Endodermal cell (in vitro differentiated cells): Measurements from ENCODE around the gene OR51A7. TPM values are rescaled to one million over a fixed set of nuclear protein-coding genes. Genes with fewer than 3 reads are reported as not detected.

Source experiments
- DNase-seq: peaks from one replicate; pipeline ENCODE4 v3.0.0-alpha.2; 2017
- H3K27ac ChIP-seq: 2 replicates; pipeline ENCODE4 v1.5.1; 2013; ENCODE audit warnings: mild to moderate bottlenecking, low read depth, low read length, moderate library complexity
- H3K27me3 ChIP-seq: 2 replicates; pipeline ENCODE4 v1.6.1; 2013; ENCODE audit warnings: mild to moderate bottlenecking, low read length, moderate library complexity; ENCODE audit not compliant: insufficient read depth, control insufficient read depth, poor library complexity, severe bottlenecking
- H3K36me3 ChIP-seq: 2 replicates; pipeline ENCODE4 v1.7.0; 2013; ENCODE audit warnings: mild to moderate bottlenecking, low read length, moderate library complexity; ENCODE audit not compliant: control insufficient read depth, insufficient read depth
- H3K4me1 ChIP-seq: one replicate; pipeline ENCODE4 v1.7.0; 2013; ENCODE audit warnings: low read length; ENCODE audit not compliant: control insufficient read depth, insufficient read depth
- H3K4me3 ChIP-seq: 2 replicates; pipeline ENCODE4 v1.5.1; 2013; ENCODE audit warnings: mild to moderate bottlenecking, low read length, moderate library complexity
- H3K9ac ChIP-seq: 2 replicates; pipeline ENCODE4 v1.6.1; 2013; ENCODE audit warnings: mild to moderate bottlenecking, low read length, moderate library complexity; ENCODE audit not compliant: poor library complexity, severe bottlenecking; ENCODE audit errors: extremely low read depth
- H3K9me3 ChIP-seq: 2 replicates; pipeline ENCODE4 v1.6.1; 2013; ENCODE audit warnings: mild to moderate bottlenecking, low read length, moderate library complexity; ENCODE audit not compliant: control insufficient read depth
- H3K27ac Mint-ChIP-seq: 2 replicates; pipeline ENCODE4 v1.8.0; 2020; ENCODE audit warnings: mixed read lengths
- H3K27me3 Mint-ChIP-seq: 2 replicates; pipeline ENCODE4 v1.8.0; 2021; ENCODE audit warnings: mild to moderate bottlenecking, mixed read lengths; ENCODE audit not compliant: insufficient read depth
- H3K36me3 Mint-ChIP-seq: 2 replicates; pipeline ENCODE4 v1.8.0; 2020; ENCODE audit warnings: low read depth, mixed read lengths
- H3K4me1 Mint-ChIP-seq: 2 replicates; pipeline ENCODE4 v1.8.0; 2020; ENCODE audit warnings: mixed read lengths
- H3K4me3 Mint-ChIP-seq: 2 replicates; pipeline ENCODE4 v1.8.0; 2020; ENCODE audit warnings: mild to moderate bottlenecking, moderate library complexity, mixed read lengths
- H3K9me3 Mint-ChIP-seq: 2 replicates; pipeline ENCODE4 v1.8.0; 2020; ENCODE audit warnings: mild to moderate bottlenecking, mixed read lengths
- CTCF ChIP-seq: fragments of 200-600 bp; sonication (generic); conservative IDR thresholded peaks from 2 replicates; pipeline ENCODE4 v1.5.0; 2021; ENCODE audit warnings: antibody characterized with exemption, mild to moderate bottlenecking
- WGBS, 2 experiments: methylation state at CpG; one replicate each; pipeline versions ENCODE4 v1.1.5 to v1.1.7; 2013; ENCODE audit warnings: missing lambda C conversion rate in 2 of 2, mixed read lengths in 1 of 2; ENCODE audit not compliant: insufficient coverage in 1 of 2, insufficient read length in 1 of 2; 5-methylcytosine and 5-hydroxymethylcytosine counted together
- total RNA-seq, 2 donors: library from RNA; stranded (reverse); fragmentation: NEBNext Ultra II Directional in 1 of 2; extraction: Animal tissue kit (Norgen Biotek cat#: 25700) in 1 of 2; gene quantifications; 2 replicates in 1 of 2; 3 replicates in 1 of 2; pipeline ENCODE4 v1.2.1, GENCODE V29; 2021

Gene OR51A7
- total RNA-seq, 2 donors from 2014 or later, result not detected

- H3K4me1 Mint-ChIP-seq, result peaks cover 6% of the 10 kb centered on the region
- no peak overlapping the region for H3K9ac ChIP-seq
- no peak overlapping the region for H3K27ac ChIP-seq
- peak; percentile 53 for TF ChIP-seq CTCF
- H3K4me3 Mint-ChIP-seq, result no peak overlapping the region
- no peak overlapping the region for H3K27ac Mint-ChIP-seq
- peaks cover 4% of the 10 kb centered on the region for H3K27me3 ChIP-seq
- H3K9me3 Mint-ChIP-seq, result no peaks in the 10 kb centered on the region
- no peaks in the 10 kb centered on the region for H3K36me3 ChIP-seq
- no peaks in the 10 kb centered on the region for H3K27me3 Mint-ChIP-seq
- WGBS, 2 experiments, result 89% methylated on average over 1 of the region's 1 CpG; no CpG with 5 or more reads in 1 of the 2 experiments
- H3K9me3 ChIP-seq, result no peaks in the 10 kb centered on the region
- no peak for DNase-seq
- no peak overlapping the region for H3K4me3 ChIP-seq
- H3K4me1 ChIP-seq, result no peaks in the 10 kb centered on the region
- no peaks in the 10 kb centered on the region for H3K36me3 Mint-ChIP-seq
These were observed 11.5 kb upstream of the OR51A7 start for GRCh38 chr11:4891996-4892640.

GRCh38 chr11:4916581-4916980 lies 13.0 kb downstream of the OR51A7 start:
- no peak for TF ChIP-seq CTCF
- no peaks in the 10 kb centered on the region for H3K4me1 ChIP-seq
- no peaks in the 10 kb centered on the region for H3K4me1 Mint-ChIP-seq
- H3K9ac ChIP-seq, result no peak overlapping the region
- H3K36me3 ChIP-seq, result no peaks in the 10 kb centered on the region
- H3K27me3 Mint-ChIP-seq, result no peaks in the 10 kb centered on the region
- H3K9me3 ChIP-seq, result no peaks in the 10 kb centered on the region
- H3K27me3 ChIP-seq, result no peaks in the 10 kb centered on the region
- DNase-seq, result no peak
- H3K9me3 Mint-ChIP-seq, result no peaks in the 10 kb centered on the region
- H3K27ac ChIP-seq, result no peak overlapping the region
- H3K4me3 Mint-ChIP-seq, result no peak overlapping the region
- H3K36me3 Mint-ChIP-seq, result no peaks in the 10 kb centered on the region
- H3K27ac Mint-ChIP-seq, result peak overlapping the region; percentile 19
- no peak overlapping the region for H3K4me3 ChIP-seq

GRCh38 chr11:4919250-4919649 lies 15.7 kb downstream of the OR51A7 start, which contains the start of gene OR51G2:
TSS of gene OR51G2 (minus strand) at chr11:4919350. CDS start at chr11:4915663, 3,687 bp downstream.
- Mint-ChIP-seq H3K27ac (no peak within 1 kb of the TSS), H3K27me3 (peaks cover 5% of the 10 kb centered on the region), H3K36me3 (no peaks in the 10 kb centered on the region), H3K4me3 (no peak within 1 kb of the TSS), H3K9me3 (no peaks in the 10 kb centered on the region), H3K4me1 (no peaks in the 10 kb centered on the region)
- TF ChIP-seq CTCF, result no peak
- H3K36me3 ChIP-seq, result no peaks in the 10 kb centered on the region
- no peak within 1 kb of the TSS for H3K27ac ChIP-seq
- no peaks in the 10 kb centered on the region for H3K4me1 ChIP-seq
- H3K27me3 ChIP-seq, result no peaks in the 10 kb centered on the region
- WGBS, 2 experiments, result 94% methylated on average over 4 of the region's 4 CpGs; no CpG with 5 or more reads in 1 of the 2 experiments
- no peak within 1 kb of the TSS for H3K4me3 ChIP-seq
- H3K9me3 ChIP-seq, result no peaks in the 10 kb centered on the region
- H3K9ac ChIP-seq, result no peak within 1 kb of the TSS
- DNase-seq, result no peak
